ENCODE data around the gene NDUFS6. TPM values are rescaled to one million over a fixed set of nuclear protein-coding genes. Genes with fewer than 3 reads are reported as not detected.
A peak's percentile ranks its signal among the peaks of the same experiment; 100 is the strongest.

NDUFS6 gene
- total RNA-seq, 1 donor from 2014 or later, result 32.3 TPM

DNA sequence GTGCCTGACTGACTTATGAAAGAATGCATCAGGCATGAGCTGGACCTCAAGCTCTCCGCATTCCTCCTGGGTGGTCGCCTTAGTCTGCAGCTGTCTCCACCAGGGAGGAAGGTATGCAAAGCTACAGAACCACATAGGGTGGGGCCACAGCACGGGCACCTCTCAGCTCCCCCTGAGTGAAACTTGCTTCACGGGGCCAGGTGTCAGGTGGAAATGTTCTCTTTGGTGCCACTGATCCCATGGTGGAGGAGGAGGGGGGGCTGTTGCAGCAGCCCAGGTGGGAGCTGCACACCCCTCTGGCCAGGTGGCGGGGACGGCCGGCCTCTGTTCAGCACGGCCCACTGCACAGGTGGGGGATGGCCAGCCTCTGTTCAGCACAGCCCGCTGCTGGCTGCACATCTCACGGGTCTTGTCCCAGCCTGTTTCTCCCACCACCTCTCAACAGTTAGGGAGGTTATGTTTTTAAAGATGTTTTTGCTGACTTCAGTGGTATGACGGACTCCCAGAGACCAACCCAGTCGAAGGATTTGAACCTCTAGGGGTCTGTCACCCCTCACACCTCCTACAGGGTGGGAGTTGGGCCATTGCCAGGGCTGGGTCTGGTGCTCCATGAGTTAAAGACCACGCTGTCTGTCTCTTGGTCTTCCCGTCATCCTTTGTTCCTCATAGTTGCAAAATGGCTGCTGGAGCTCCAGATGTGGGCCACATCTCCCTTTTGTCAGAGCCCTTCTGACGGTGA lies 35.9 kb upstream of the NDUFS6 start:
- DNase-seq (ENCODE audit: low read depth in 2 of 2), result no peak

DNA sequence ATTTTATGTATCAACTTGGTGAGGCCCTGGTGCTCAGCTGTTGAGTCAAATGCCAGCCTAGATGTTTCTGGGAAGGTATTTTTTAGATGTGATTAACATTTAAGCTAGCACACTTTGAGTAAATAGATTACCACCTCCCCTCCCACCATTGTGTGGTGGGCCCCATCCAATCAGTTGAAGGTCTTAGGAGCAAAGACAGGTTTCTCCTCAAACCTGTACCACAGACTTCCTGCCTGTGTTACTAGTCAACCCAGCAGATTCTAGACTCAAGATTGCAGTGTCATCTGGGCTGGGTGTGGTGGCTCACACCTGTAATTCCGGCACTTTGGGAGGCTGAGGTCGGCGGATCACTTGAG lies 35.3 kb upstream of the NDUFS6 start:
- DNase-seq (ENCODE audit: low read depth in 2 of 2), result no peak

DNA sequence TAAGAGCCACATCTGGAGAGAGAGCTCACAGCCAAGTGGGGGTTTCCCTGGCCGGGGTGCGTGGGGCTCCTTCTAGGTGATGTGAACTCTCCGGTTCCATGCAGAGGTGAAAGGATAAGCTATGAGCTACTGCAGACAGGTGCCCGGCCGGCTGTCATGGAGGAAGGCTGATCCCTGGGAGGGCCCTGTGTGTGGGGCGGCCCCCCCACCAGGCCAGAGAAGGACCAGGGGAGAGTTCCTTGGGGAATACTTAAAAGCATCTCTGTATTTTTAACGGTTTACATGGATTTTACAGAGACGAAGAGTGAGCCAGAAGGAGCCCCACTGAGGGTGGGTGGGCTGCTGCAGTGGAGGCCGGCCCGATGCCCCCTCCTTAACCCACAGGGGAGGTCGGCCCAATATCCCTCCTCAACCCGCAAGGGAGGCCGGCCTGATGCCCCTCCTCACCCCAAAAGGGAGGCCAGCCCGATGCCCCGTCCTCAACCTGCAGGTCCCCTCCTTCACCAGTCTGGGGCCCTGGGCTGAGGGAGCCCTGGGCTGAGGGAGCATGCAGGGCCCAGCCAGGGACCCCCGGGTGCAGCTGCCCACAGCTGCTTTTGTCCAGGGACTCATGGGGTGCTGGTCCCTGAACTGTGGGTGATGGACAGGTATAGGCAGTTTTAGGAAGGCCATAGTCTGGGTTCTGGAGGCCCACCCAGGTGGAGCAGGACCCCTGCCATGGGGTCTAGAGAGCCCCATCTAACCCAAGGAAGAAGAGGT lies 33.5 kb upstream of the NDUFS6 start:
- no peak for DNase-seq (ENCODE audit: low read depth in 2 of 2)

DNA sequence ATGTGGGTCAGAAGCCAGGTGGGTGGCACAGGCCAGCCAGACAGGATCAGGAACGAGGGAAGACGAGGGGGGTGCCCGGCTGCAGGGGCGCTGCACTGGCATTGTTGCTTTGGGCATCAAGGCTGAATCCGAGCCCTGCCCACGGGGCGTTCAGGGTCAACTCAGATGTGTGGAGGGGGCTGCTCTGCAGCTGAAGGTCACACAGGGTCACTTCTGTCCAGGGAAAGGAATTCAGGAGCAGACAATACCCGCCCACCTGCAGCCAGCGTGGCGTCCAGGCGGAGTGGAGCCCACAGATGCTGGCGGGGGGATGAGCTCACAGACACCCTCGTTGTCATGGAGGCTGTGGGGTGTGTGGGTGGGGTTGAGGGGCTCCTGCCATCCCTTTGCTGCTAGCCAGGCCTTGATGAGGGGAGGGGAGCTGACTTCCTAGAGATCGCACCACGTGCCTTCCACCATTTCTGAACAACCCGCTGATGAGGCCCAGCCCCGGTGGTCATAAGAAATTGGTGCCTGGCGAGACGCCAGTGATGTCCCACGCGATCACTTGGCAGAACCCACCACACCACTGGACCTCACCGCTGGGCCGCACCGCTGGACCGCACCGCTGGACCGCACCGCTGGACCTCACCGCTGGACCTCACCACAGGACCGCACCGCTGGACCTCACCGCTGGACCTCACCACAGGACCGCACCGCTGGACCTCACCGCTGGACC lies 32.8 kb upstream of the NDUFS6 start:
- no peak for DNase-seq (ENCODE audit: low read depth in 2 of 2)

DNA sequence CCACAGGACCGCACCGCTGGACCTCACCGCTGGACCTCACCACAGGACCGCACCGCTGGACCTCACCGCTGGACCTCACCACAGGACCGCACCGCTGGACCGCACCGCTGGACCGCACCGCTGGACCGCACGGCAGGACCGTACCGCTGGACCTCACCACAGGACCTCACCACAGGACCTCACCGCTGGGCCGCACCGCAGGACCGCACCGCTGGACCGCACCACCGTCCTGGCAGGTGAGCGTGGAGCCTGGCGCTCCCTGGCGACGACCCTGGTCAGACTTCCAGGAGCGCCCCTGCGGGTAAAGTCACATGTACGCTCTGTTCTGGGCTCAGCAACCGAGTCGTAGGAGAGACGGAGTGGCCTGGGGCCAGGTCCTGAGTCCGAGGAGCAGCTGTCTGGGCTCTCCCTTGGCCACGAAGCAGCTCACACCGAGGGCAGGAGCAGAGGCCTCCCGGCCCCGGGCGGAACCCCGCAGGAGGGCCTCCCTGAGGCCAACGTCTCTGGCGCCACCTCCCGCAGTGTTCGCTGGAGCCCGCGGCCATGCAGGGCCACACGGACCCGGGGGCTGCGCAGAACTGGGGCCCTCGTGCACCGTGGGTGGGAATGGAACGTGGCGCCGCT lies 32.1 kb upstream of the NDUFS6 start:
- DNase-seq (ENCODE audit: low read depth in 2 of 2), result no peak

DNA sequence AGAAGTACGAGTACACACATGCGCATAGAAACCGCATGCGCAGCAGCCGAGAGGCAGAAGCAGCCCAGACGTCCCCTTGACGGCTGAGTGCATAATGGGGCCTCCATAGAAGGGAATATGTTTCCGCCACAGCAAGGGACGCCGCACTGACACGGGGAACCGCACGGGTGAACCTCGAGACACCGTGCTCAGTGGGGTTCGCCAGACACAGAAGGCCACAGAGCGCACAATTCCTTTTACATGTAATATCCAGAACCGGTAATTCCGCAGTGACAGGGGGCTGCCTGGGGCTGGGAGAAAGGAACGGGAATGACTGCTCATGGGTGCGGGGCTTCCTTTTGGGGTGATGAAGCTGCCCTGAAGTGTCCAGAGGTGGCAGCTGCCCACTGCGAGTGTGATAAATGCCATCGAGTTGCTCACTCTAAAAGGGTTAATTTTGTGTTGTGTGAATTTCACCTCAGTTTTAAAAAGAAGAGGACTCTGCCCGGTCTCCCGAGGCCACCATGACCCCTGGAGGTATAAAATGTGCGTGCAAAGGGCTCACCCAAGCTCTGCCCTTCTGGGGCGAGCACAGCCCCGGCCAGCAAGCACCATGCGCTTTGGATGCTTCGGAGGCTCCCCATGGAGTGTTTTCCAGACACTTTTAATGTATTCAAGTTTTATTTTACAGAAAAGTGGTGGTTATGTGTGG lies 31.3 kb upstream of the NDUFS6 start:
- DNase-seq (ENCODE audit: low read depth in 2 of 2), result no peak

DNA sequence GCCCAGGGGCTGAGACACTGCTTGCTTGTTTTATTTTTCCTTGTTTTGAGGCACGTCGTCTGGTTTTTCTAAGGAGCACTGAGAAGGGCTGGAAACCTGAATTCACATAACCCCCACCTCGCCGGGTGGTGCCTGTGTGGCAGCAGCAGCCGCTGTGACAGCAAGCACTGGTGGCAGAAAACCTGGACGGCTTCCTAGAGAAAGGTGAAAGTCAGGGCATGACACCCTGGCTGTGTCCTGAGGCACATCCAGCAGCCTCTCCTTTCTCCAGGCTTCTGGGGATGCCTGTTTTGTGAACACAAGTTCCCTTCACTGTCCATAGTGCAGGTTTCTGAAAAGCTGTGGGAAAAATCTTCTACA lies 30.8 kb upstream of the NDUFS6 start:
- no peak for DNase-seq (ENCODE audit: low read depth in 2 of 2)

DNA sequence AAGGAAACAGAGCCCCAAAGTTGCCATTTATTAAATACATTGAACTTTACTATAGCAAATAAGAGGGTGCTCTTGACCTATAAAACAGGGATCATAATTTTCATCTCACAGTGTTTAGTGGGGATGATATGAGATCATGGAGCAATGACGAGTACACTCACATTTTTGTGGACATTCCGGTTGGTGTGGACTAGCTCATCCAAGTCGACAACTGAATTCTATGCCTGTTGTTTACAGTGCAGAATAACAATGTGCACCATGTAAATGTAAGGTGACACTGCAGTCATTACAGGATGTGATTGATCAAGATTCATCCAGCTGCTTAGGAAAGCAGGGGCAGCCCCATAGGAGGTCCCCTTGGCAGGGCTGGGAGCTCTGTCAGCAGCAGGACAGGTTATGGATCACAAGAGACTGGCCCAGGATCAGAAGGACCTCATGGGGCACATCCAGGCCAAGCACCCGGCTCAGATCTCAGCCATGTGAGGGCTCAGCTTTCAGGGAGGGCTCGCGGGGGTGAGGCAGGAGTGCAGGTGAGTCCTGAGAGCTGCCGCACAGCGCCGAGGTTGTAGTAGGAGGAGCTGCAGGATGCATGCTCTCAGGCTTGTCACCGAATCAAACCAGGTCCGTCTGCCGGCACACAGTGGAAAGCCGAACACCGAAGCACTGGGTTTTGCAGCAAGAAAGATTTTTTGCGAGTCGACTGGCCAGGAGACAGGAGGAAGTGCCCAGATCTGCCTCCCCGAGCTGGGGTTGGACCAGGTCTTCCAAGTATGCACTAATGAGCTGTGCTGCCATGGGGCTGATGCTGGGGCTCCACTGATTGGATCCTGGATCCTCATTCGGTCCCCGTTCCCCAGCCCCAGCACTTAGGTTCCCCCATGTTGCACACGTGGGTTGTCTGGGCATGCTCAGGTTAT lies 29.8 kb upstream of the NDUFS6 start:
- no peak for DNase-seq (ENCODE audit: low read depth in 2 of 2)

DNA sequence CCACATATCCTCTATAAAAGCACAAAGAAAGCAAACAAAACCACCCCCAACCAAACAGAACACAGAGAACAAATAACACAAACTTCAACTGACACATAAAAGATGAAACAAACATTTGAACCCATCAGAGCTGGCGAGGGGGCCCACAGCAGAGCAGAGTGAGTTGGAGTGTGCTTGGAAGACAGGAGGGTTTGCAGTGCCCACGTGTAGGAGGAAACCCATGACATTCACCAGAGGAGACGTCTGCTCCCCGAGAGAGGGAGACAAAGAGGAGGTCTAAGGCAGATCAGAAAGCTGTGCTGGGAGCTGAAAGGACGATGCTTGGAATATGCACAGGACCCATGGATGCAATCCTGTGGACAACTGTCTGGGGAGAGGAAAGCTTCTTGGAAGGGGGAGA lies 28.6 kb upstream of the NDUFS6 start:
- peak; percentile 23 to 65 for DNase-seq (ENCODE audit: low read depth in 2 of 2)

DNA sequence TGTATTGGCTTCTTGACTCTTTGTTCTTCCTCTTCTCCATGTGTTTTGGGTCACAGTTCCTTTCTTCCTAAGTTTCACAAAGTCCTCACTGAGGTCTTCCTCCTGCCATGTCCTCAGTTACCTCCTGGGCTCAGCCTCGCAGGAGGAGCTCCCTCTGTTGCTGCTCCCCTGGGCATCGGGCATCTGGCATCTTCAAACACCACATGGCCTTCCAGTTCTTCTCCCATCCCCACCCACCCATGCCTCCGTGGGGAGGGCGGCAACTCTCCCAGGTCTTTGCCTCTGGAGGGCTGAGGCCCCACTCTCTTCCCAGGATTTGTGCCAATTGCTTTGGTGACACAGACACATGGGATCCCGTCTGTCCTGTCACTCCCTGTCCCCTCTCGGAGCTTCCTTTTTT lies 24.4 kb upstream of the NDUFS6 start:
- DNase-seq (ENCODE audit: low read depth in 2 of 2), result no peak

DNA sequence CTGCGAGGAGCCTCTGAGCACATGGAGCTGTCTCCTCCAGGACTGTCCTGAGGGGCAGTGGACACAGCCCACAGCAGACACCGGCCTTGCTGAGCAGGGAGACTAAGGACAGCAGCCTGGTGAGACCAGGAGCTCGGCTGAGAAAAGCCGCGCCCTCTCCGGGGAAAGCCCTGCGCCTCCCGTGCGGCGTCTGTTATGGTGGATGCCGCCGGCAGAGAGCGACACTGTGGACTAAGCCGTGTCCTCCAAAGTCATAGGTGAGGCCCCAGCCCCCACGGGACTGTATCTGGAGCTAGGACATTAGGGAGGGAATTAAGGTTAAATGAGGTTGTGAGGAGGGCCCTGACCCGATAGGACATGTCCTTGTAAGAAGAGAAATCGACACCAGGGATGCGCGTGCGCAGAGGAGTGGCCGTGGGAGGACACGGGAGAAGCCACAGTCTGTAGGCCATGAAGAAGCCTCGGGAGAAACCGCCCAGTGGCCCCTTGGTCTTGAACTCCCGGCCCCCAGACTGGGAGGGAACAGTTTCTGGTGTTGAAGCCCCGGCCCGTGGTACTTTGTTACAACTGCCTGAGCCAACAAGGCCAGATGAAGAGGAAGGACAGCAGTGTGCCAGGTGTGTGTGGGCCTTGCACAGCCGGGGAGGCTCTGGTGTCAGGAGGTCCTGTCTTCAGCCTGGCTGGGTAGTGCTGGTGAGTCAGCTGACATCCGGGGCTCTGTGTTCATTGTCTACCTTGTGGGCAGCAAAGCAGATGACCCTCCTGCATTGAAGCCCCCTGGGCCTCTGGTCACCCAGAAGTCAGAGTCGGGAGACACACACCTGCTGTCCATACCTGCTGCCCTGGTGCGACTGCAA lies 23.7 kb upstream of the NDUFS6 start:
- DNase-seq (ENCODE audit: low read depth in 2 of 2), result no peak

DNA sequence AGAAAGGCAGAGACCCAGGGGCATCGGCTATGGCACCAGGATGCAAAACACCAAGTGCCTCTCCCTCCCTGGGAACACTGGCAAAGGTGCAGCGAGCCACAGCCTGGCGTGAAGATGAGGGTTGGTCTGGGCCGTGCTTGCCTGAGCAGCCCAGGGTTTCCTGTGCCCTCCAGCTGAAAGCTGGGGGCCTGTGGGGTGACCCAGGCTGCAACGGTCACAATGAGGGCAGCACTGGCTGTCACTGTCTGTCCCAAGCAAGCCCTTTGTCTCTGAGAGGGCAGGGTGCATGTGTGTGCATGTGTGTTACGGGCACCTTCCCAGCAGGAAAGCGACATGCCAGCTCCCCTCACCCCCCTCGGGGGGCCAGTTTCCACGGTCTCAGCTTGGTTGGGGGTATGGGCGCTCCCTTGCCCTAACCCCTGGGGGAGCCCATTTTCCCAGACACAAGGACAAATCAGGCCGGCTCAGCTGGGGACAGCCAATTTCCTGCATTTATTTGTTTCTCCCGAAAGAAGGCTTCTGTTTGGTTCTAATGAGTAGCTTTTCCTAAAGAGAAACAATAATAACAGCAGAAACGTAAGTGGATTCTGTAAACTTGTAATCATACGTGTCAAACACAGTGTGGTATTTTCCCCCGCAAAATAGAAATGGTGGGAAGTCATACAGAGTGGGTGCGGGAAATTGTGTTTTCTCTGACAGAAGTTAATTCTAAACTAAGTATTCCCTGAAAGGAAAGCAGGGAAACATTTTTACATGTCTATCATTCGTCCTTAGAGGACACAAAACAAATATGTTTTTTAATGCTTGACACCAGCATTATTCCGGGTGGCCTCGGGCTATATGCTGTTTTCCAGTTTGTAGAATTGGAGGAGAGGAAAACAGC lies 22.8 kb upstream of the NDUFS6 start:
- no peak for DNase-seq (ENCODE audit: low read depth in 2 of 2)

DNA sequence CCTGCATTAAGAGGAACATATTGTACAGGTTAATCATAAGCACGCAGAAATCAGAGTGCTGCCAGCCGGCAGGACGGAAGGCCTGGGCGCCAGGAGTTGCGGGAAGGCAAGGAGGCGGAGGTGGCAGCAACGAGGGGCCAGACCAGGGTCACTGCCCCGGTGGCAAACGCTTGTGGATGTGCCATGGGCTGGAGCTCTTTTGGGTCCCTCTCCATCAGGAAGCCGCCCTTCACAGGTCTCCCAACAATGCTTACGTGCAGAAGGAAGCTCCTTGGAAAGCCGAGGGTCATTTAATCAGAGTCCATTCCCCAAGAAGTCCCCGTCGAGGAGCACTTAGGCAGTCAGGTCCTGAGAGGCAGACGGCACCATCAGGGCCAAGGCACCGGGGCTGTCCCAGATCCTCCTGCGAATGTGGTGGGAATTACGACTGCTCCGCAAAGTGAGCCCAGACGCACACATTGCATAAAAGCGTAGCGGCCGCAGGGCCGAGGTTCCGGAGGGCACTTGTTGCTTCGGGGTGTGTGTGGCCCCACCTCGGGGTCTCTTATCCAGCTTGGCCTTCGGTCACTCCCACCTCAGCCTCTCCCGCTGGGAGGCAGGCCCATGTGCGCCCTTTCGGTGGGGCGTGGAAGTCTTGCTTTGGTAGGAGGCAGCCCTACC lies 22.1 kb upstream of the NDUFS6 start:
- no peak for DNase-seq (ENCODE audit: low read depth in 2 of 2)

DNA sequence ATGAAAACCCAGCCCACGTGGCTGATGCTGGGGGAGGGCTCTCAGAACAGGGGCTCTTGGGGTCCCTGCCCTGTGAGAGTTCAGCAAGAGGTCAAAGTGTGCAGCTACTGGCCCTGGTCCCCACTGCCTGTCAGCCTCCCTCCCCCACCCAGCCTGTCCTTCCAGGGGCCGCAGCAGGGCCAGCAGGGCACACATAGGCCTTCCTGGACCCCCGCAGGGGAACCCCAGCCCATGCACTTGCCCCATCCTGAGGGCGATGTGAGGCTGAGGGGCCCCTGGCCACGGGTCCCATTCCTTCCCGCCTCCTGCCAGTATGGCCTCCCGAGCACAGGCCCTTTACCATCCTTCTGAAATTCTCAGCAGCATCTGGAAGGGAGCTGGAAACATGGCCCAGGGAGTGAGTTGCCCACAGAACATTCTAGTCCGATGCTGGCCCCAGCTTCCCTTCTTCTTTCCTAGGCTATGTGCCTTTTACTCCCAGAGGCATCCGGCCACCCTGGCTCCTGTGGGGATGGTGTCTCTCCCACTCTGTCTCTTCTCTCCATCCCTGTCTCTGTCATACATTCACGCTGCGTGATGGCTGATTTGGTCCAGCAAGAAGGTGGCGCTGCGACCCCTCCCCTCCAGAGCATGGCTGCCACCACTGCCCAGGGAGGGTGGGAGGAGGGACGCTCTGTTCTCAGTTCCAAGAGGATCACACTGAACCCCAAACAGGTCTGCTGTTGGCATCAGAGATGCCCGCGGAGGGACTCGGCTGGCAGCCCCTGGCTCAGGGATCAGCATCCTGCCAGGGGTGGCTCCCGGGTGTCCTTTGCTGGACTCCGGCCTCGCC lies 21.2 kb upstream of the NDUFS6 start:
- DNase-seq (ENCODE audit: low read depth in 2 of 2), result no peak

DNA sequence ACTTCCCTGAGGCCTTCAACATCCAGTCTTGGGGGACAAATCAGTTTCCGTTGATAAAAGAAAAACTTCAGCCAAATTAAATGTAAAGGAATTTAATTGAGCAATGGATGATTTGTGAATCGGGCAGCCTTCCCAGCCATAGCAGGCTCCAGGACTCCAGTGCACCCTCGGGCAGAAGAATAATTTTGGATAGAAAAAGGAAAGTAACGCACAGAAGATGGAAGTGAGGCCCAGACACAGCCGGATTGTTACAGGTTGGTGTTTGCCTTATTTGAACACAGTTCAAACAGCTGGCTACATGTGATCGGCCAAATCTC lies 20.6 kb upstream of the NDUFS6 start:
- no peak for DNase-seq (ENCODE audit: low read depth in 2 of 2)

DNA sequence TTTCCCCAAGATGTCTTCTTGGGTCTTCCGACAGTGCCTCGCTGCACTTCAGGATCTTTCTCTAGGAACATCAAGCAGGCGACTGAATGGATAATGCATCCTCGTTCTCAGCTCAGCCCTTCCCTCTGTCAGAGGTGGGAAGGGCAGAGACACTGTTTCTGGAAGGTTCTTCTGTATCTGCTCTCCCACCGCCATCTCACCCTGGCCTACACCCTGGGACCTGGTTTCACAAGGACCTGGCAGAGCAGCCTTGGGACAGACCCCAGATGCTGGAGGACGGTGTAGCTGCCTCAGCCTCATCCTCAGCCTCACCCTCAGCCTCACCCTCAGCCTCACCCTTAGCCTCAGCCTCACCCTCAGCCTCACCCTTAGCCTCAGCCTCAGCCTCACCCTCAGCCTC lies 20.1 kb upstream of the NDUFS6 start:
- DNase-seq (ENCODE audit: low read depth in 2 of 2), result no peak

DNA sequence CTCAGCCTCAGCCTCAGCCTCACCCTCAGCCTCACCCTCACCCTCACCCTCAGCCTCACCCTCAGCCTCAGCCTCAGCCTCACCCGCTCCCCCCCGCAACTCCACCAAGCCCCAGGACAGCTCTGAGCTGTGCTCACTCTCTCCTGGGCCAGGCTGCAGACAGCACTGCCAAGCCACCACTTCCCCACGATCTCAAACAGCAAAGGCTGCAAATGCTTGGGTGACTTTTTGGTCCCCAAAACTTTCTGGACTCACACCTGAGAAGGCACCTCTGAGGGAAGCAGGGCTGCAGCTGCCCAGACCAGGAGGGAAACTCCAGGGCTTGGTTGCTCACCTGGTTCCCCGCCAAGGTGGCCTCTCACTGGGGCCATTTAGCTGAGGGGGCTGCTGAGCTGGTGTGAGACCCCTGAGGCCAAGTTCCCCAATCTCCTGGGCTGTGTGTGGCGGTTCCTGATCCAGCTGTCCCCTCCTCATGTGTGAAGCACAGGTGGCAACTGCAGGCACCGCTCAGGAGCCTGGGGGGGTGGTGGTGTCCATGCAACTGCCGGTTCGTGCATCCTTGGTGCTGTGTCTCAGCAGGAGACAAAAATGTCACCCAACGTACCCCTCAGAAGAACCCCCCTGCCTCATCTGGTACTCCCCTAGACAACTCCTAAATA lies 19.4 kb upstream of the NDUFS6 start:
- DNase-seq (ENCODE audit: low read depth in 2 of 2), result no peak

Data from lung microvascular endothelial cell (primary cell).